ENCODE results near the gene BDKRB1. TPM values are rescaled to one million over a fixed set of nuclear protein-coding genes. Genes with fewer than 3 reads are reported as not detected.
"Not testable (repeated sequence)": the region's sequence is repeated elsewhere in the genome, so short reads cannot be mapped to it uniquely, and the experiment has no call there.

Gene BDKRB1
- polyA plus RNA-seq, 4 donors, result 0.12 to 0.50 (median 0.31) TPM; not detected in 1

GRCh38 chr14:96232506-96232905 lies 23.5 kb upstream of the BDKRB1 start:
- DNase-seq (ENCODE audit: low read depth in 4 of 4, low spot score in 3 of 4), result no peak

DNA sequence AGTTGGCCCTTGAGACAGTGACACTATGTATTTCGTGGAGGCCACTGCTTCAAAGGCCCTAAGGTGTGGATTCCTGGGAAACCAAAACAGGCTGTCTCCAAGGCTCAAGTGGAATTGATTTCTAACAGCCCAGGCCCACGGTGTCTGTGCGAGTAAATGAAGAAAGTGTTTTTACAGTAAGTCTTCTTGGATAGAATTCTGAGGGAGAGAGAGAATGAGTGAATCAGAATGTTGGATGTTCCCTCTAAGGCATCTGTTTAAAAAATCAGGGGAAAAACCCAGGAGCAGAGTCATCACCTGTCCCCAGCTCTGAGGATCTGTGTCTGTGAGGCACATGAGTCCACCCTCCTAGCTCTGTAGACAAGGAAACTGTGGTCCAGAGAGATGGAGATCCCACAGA lies 22.3 kb upstream of the BDKRB1 start:
- no peak for DNase-seq (ENCODE audit: low read depth in 4 of 4, low spot score in 3 of 4)

- no peak for DNase-seq (ENCODE audit: low read depth in 4 of 4, low spot score in 3 of 4)
These were observed 20.6 kb upstream of the BDKRB1 start for GRCh38 chr14:96235426-96235825.

GRCh38 chr14:96237641-96238040 lies 18.4 kb upstream of the BDKRB1 start:
- no peak for DNase-seq (ENCODE audit: low read depth in 4 of 4, low spot score in 3 of 4)

DNA sequence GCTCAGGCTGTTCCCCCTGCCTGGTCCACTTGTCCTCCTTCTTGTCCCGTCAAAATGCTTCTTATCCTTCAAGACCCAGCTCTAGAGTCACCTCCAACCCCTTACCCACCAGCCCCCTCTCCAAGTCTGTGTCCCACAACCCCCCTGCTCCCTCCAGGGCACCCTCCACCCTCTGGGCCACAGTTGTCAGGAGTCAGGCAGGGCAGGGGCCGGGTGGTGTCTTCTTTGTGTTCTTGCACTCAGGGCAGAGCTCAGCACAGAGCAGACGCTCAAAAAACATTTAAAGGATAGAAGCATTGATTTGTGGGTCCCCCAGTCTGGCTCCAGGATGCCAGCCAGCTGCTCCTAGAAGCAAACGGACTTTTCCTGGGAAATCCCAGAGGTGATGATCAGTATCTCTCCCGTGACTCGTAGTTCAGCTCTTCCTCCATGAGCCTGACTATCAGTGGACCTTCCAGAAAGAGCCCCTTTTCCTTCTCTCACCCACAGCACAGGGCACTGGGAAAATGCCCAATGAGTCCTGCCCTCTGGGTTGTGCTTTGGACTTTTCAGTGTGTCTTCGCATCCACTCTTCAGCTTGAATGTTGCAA lies 17.2 kb upstream of the BDKRB1 start:
- no peak for DNase-seq (ENCODE audit: low read depth in 4 of 4, low spot score in 3 of 4)

- DNase-seq (ENCODE audit: low read depth in 4 of 4, low spot score in 3 of 4), result no peak
These were observed 16.3 kb upstream of the BDKRB1 start for GRCh38 chr14:96239711-96240141.

- DNase-seq (ENCODE audit: low read depth in 4 of 4, low spot score in 3 of 4), result no peak
These were observed 15.4 kb upstream of the BDKRB1 start for GRCh38 chr14:96240641-96241040.

DNA sequence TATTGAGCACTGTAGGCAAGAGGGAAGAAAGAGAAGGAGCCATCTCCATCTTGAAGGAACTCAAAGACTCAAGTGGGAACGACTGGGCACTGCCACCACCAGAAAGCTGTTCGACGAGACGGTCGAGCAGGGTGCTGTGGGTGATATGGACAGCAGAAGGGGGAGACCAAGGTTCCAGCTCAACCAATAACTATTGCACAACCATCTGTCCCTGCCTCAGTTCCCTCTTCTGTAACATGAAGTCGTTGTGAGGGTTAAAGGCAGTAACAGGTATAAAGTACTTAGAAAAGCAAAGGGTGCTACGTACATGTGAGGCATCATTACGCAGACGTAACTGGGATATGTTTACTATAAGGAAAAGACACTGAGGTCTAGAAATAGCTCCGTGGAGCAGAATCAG lies 13.9 kb upstream of the BDKRB1 start:
- DNase-seq (ENCODE audit: low read depth in 4 of 4, low spot score in 3 of 4), result no peak

DNA sequence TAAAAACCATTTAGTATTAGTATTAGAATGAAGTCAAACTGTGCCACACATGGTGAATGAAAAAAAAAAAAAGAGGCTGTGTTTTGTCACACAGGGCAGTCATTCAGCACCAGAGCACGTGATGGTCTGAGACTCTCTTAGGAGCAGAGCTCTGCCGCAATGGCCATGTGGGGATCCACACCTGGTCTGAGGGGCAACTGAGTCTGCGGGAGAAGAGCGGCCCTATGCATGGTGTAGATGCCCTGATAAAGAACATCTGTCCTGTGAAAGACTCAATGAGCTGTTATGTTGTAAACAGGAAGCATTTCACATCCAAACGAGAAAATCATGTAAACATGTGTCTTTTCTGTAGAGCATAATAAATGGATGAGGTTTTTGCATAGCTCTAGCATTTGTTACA lies 12.2 kb upstream of the BDKRB1 start:
- DNase-seq (ENCODE audit: low read depth in 4 of 4, low spot score in 3 of 4), result no peak

DNA sequence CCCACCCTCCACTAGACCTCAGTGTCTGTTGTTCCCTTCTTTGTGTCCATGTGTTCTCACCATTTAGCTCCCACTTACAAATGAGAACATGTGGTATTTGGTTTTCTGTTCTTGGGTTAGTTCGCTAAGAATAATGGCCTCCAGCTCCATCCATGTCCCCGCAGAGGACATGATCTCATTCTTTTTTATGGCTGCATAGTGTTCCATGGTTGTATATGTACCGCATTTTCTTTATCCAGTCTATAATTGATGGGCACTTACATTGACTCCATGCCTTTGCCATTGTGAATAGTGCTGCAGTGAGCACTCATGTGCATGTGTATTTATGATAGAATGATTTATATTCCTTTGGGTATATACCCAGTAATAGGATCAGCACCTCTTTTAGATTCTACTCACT lies 10.9 kb upstream of the BDKRB1 start:
- DNase-seq (ENCODE audit: low read depth in 4 of 4, low spot score in 3 of 4), result not testable (repeated sequence)

- DNase-seq (ENCODE audit: low read depth in 4 of 4, low spot score in 3 of 4), result no peak
These were observed 10.1 kb upstream of the BDKRB1 start for GRCh38 chr14:96245710-96246538.

- no peak for DNase-seq (ENCODE audit: low read depth in 4 of 4, low spot score in 3 of 4)
These were observed 9.5 kb upstream of the BDKRB1 start for GRCh38 chr14:96246539-96246847.

DNA sequence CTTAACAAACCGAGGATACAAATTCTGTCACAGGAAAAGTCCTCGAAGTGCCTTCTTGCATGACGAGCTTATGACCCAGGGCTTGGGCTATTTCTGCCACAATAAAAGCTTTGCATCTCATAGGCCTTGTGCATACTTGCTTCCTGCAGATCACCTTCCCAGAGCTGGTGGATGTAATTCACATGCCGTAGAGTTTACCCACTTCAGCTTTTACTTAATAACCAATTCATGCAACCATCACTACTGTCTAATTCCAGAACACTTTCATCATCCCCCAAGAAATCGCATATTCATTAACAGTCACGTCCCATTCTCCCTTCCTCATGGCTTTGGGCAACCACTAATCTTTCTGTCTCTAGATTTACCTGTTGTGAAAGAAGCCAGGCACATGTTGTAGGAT lies 9.0 kb upstream of the BDKRB1 start:
- DNase-seq (ENCODE audit: low read depth in 4 of 4, low spot score in 3 of 4), result no peak

- DNase-seq (ENCODE audit: low read depth in 4 of 4, low spot score in 3 of 4), result no peak
These were observed 7.0 kb upstream of the BDKRB1 start for GRCh38 chr14:96249029-96249428.

- no peak for DNase-seq (ENCODE audit: low read depth in 4 of 4, low spot score in 3 of 4)
These were observed 5.5 kb upstream of the BDKRB1 start for GRCh38 chr14:96250485-96250884.

DNA sequence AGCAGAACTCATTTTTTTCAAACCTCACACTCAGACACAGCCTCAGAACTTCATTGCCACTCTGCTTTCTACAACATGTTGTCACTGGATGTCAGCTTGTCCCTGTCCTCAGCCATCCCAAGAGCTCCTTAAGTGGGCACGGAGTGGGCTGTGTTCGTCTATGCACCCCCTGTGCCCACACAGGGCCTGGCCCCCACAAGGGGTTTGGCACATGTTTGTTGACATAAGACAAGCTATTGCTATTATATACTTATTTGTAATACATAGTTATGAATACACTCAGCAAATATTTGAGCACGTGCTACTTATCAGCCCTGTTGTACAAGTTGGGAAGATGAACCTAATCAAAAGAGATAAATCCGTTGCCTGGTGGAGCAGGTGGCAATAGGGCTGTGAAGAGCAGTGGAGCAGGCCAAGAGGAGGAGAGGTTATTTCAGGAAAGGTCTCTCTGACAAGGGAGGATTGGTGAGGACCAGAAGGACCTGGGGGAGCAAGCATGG lies 4.3 kb upstream of the BDKRB1 start:
- DNase-seq (ENCODE audit: low read depth in 4 of 4, low spot score in 3 of 4), result no peak

DNA sequence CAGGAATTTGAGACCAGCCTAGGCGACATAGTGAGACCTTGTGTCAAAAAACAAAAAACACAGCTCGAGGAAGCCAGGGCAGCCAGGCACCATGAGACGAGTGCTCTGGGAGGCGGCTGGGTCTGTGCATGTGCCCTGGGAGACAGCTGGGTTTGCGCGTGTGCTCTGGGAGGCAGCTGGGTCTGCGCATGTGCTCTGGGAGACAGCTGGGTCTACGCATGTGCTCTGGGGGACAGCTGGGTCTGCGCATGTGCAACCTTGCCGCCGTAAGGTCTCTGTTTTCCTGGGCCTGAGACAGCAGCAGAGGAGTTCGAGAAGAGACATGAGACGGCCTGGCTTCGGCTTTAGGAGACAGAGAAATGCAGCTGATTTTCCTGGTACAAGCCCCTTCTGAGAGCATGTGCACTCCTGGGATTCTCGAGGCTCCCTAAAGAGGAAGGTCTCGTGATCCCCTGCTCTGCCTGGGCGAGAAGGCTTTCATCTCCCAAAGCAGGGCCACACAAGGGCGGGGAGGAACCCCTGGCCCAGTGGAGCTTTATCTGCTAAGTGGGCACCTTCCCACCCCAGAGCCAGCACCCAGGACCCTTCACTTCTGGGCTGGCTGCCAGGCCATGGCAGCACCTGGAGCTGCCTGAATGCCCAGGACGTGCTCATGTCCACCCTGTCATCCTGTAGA lies 3.5 kb upstream of the BDKRB1 start:
- DNase-seq (ENCODE audit: low read depth in 4 of 4, low spot score in 3 of 4), result no peak

GRCh38 chr14:96252999-96253539 lies 2.9 kb upstream of the BDKRB1 start:
- DNase-seq (ENCODE audit: low read depth in 4 of 4, low spot score in 3 of 4), result no peak

- no peak for DNase-seq (ENCODE audit: low read depth in 4 of 4, low spot score in 3 of 4)
These were observed 1.3 kb upstream of the BDKRB1 start for GRCh38 chr14:96254687-96255086.

DNA sequence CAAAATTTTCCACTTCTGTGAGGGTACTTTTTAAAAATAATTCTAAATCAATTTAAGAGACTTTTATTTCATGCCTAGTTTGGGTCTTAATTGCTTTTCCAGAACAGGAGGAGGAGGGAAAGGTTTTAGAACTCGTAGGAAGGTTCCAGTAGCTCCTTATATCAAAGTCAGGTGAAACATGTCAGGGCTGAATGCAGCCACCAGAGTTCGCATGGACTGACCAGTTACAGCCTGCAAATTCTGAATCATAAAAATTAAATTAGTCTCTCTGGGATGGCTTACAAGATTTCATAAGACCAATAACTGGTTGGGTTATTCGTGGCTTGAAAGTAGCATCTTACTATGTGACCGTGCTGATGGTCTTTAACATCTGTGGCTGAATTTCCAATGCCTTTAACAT lies 397 bp downstream of the BDKRB1 start:
- no peak for DNase-seq (ENCODE audit: low read depth in 4 of 4, low spot score in 3 of 4)

GRCh38 chr14:96257056-96257455 lies 1.0 kb downstream of the BDKRB1 start:
- DNase-seq (ENCODE audit: low read depth in 4 of 4, low spot score in 3 of 4), result no peak

All from right renal pelvis (tissue), 4 donors.